GM12878 (cell line): Measurements from ENCODE around the gene CEND1. TPM values are rescaled to one million over a fixed set of nuclear protein-coding genes. Genes with fewer than 3 reads are reported as not detected.

ENCODE experiments used
- BACH1 ChIP-seq: fragments of 450-650 bp; IDR thresholded peaks from 2 replicates; pipeline ENCODE4 v1.6.1; 2017; ENCODE audit warnings: mild to moderate bottlenecking, borderline replicate concordance
- E2F8 ChIP-seq: fragments of 450-650 bp; IDR thresholded peaks from 2 replicates; pipeline ENCODE4 v1.6.1; 2018; ENCODE audit warnings: mild to moderate bottlenecking, low read depth, moderate library complexity; ENCODE audit not compliant: partially characterized antibody
- E4F1 ChIP-seq: fragments of 450-650 bp; IDR thresholded peaks from 2 replicates; pipeline ENCODE4 v1.6.1; 2018; ENCODE audit warnings: borderline replicate concordance, mild to moderate bottlenecking; ENCODE audit not compliant: partially characterized antibody
- FOS ChIP-seq: IDR thresholded peaks from 3 replicates; pipeline ENCODE4 v1.6.1; 2011; ENCODE audit warnings: borderline replicate concordance; ENCODE audit not compliant: insufficient read length; ENCODE audit errors: extremely low read depth
- NFYB ChIP-seq: IDR thresholded peaks from 2 replicates; pipeline ENCODE4 v1.6.1; 2011; ENCODE audit warnings: low read depth, mild to moderate bottlenecking, low read length, improper control_type of control experiment, moderate library complexity; ENCODE audit not compliant: insufficient read depth
- NKRF ChIP-seq: fragments of 450-650 bp; conservative IDR thresholded peaks from 2 replicates; pipeline ENCODE4 v1.6.1; 2017; ENCODE audit warnings: mild to moderate bottlenecking, moderate library complexity
- RAD51 ChIP-seq: fragments of 450-650 bp; IDR thresholded peaks from 2 replicates; pipeline ENCODE4 v1.6.1; 2016; ENCODE audit warnings: moderate library complexity, mild to moderate bottlenecking, inconsistent platforms
- SIN3A ChIP-seq: IDR thresholded peaks from 2 replicates; pipeline ENCODE4 v1.6.1; 2012; ENCODE audit warnings: low read depth, low read length, improper control_type of control experiment
- SMARCA5 ChIP-seq: fragments of 450-650 bp; IDR thresholded peaks from 2 replicates; pipeline ENCODE4 v1.6.1; 2017; ENCODE audit warnings: mild to moderate bottlenecking
- SP1 ChIP-seq: IDR thresholded peaks from one replicate; pipeline ENCODE4 v1.6.1; 2011; ENCODE audit warnings: low read depth, low read length
- ZNF207 ChIP-seq: fragments of 450-650 bp; IDR thresholded peaks from 2 replicates; pipeline ENCODE4 v1.6.1; 2014; ENCODE audit warnings: antibody characterized with exemption, mild to moderate bottlenecking, borderline replicate concordance
- ZNF217 ChIP-seq: fragments of 450-650 bp; IDR thresholded peaks from 2 replicates; pipeline ENCODE4 v1.6.1; 2017; ENCODE audit warnings: antibody characterized with exemption, mild to moderate bottlenecking
- ZNF687 ChIP-seq: fragments of 450-650 bp; IDR thresholded peaks from 2 replicates; pipeline ENCODE4 v1.6.1; 2017; ENCODE audit warnings: mild to moderate bottlenecking, moderate library complexity
- polyA plus RNA-seq, 11 experiments: library from polyadenylated mRNA; depleted of rRNA in 4 of 11; unstranded in 6 of 11; stranded (reverse) in 5 of 11; fragments of >200 nt; fragmentation: Nextera tagmentation in 4 of 11; fragmentation: Illumina TruSeq in 1 of 11; extraction: Ambion mirVana in 4 of 11; extraction: Trizol in 1 of 11; gene quantifications; 1 replicate in 1 of 11; 2 replicates in 10 of 11; pipeline versions ENCODE4 v1.2.1 to v1.2.3, GENCODE V29; 2011 to 2016; ENCODE audit warnings: inconsistent platforms in 2 of 11, missing spikeins in 2 of 11, low read depth in 1 of 11
- total RNA-seq, 4 experiments: library from RNA; depleted of rRNA in 3 of 4; stranded (reverse); fragments of >200 nt in 3 of 4; fragmentation: Illumina TruSeq in 1 of 4; extraction: Trizol in 1 of 4; gene quantifications; 2 replicates each; pipeline versions ENCODE4 v1.2.1 to v1.2.3, GENCODE V29; 2013 to 2021
- TF ChIP-seq, protein P1 (sequence below): IDR thresholded peaks from 2 replicates; pipeline ENCODE4 v1.6.1; 2012; ENCODE audit warnings: low read depth, low read length, improper control_type of control experiment

The CEND1 gene
- total and polyA plus RNA-seq, 10 of the 15 experiments (the other 5 are each of a cell fraction or from before 2014, with no cell fraction given): 0.31 to 13.6 (median 7.2) TPM; not detected in 1

DNA sequence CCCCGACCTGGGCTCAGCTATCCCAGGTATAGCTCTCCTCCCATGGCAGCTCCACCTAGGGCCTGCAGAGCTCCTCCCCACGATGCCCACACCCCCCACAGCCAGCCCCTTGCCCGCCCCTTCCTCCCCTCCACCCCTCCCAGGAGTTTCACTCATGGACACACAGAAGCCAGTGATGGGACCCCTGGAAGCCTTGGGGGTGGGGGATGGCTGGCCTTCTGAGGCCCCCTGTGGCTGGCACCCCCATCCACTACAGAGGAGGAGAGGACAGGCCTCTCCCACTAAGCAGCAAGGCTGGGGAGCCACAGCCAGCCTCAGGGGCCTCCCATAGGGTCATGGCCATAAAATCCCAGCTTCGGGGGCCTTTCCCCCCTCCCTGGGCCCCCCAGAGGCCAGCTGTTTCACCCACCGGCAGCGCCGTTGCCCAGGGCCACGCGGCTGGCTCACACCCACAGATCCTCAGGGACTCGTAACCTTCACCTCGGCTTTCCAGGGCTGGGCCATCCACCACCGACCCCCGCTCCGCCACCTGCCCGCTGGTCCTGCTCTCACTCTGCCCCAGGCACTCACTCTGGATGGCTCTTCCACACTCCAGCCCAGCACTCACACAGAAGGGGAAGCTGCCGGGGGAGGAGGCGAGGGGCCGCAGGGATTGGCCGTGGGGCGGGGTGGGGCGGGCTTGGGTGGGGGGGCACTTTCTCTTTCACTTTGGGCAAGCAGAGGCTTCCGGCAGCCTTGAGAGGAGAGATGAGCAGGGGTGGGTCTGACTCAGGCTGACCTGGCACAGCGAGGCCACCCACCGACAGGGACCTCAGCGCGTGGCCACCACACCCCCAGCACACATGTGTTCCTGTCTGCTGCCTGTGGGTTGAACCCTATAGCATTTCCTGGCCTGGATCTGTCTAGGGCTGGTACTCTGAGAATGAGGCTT is 6.0 kb upstream of the CEND1 start (continued):
- TF ChIP-seq NKRF (peak; percentile 13; the same call in 1 of the 2 replicates), SP1 (no peak), BACH1 (no peak; the same call in 1 of the 2 replicates), SMARCA5 (no peak), E2F8 (no peak), ZNF207 (no peak), ZNF687 (no peak), RAD51 (no peak), E4F1 (no peak), NFYB (no peak), SIN3A (no peak; the same call in 1 of the 2 replicates), FOS (no peak), ZNF217 (no peak)
- TF ChIP-seq, protein P1, sequence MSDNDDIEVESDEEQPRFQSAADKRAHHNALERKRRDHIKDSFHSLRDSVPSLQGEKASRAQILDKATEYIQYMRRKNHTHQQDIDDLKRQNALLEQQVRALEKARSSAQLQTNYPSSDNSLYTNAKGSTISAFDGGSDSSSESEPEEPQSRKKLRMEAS: no peak; the same call in 1 of the 2 replicates
